Esophagus muscularis mucosa (tissue), 4 donors: ENCODE results near the gene RTL10. TPM values are rescaled to one million over a fixed set of nuclear protein-coding genes. Genes with fewer than 3 reads are reported as not detected.

Experiments
- DNase-seq: peaks from one replicate; pipeline ENCODE4 v3.0.0-alpha.2; 2017; ENCODE audit errors: extremely low spot score
- H3K27ac ChIP-seq, 4 donors: fragments of 200-600 bp; sonication (generic); replicated peaks in 1 of 4; 1 replicate in 3 of 4; 2 replicates in 1 of 4; pipeline ENCODE4 v1.5.1; 2016 to 2019; ENCODE audit warnings: mild to moderate bottlenecking in 1 of 4
- H3K27me3 ChIP-seq, 4 donors: fragments of 200-600 bp; sonication (generic); one replicate each; pipeline versions ENCODE4 v1.5.1 to v1.6.0; 2016 to 2019
- H3K36me3 ChIP-seq, 4 donors: fragments of 200-600 bp; sonication (generic); one replicate each; pipeline ENCODE4 v1.5.1; 2016 to 2019
- H3K4me1 ChIP-seq, 4 donors: fragments of 200-600 bp; sonication (generic); one replicate each; pipeline ENCODE4 v1.5.1; 2016 to 2019
- H3K4me3 ChIP-seq, 4 donors: fragments of 200-600 bp; sonication (generic); 1 replicate in 2 of 4; 2 replicates in 2 of 4; pipeline ENCODE4 v1.5.1; 2016 to 2019; ENCODE audit warnings: mild to moderate bottlenecking in 4 of 4, moderate library complexity in 1 of 4
- H3K9me3 ChIP-seq, 4 donors: fragments of 200-600 bp; sonication (generic); 1 replicate in 3 of 4; 2 replicates in 1 of 4; pipeline ENCODE4 v1.5.1; 2016 to 2019
- CTCF ChIP-seq, 3 experiments: fragments of 200-600 bp in 2 of 3; fragments of 450-650 bp in 1 of 3; sonication (generic) in 2 of 3; IDR thresholded peaks; one replicate each; pipeline ENCODE4 v1.5.1; 2017 to 2019; ENCODE audit warnings: antibody characterized with exemption in 3 of 3, mild to moderate bottlenecking in 2 of 3, moderate library complexity in 1 of 3
- EP300 ChIP-seq: sonication (generic); formaldehyde crosslinking; IDR thresholded peaks from one replicate; pipeline ENCODE4 v1.6.1; 2017; ENCODE audit warnings: antibody characterized with exemption
- POLR2A ChIP-seq: fragments of 450-650 bp; IDR thresholded peaks from one replicate; pipeline ENCODE4 v1.6.1; 2017; ENCODE audit warnings: antibody characterized with exemption, moderate library complexity, mild to moderate bottlenecking, low read depth
- POLR2AphosphoS5 ChIP-seq, 2 donors: sonication (generic); formaldehyde crosslinking; IDR thresholded peaks; one replicate each; pipeline ENCODE4 v1.6.1; 2017; ENCODE audit warnings: antibody characterized with exemption in 2 of 2
- WGBS: methylation state at CpG from one replicate; pipeline ENCODE4 v1.1.5; 2018; 5-methylcytosine and 5-hydroxymethylcytosine counted together
- intact Hi-C: fragments of 100-400 bp; cut with DNase I; formaldehyde crosslinking; loops from one replicate; pipeline ENCODE4 v1.15.1; 2023
- total RNA-seq, 4 donors: library from RNA; depleted of rRNA; stranded (reverse); fragments of >200 nt; gene quantifications; one replicate each; pipeline versions ENCODE4 v1.1.0 to v1.2.1, GENCODE V29; 2016

The RTL10 gene
- total RNA-seq, 4 donors from 2014 or later: 5.6 to 14.8 (median 11.1) TPM

- TF ChIP-seq POLR2A (no peak), CTCF (IDR thresholded peaks at IDR 0.05) (no peak), EP300 (no peak), POLR2AphosphoS5 (IDR thresholded peaks at IDR 0.05) (no peak)
- Histone ChIP-seq H3K4me1 (peaks cover 28 to 40% (median 37%) of the 10 kb centered on the region in 4 donors), H3K9me3 (no peaks in the 10 kb centered on the region), H3K27ac (no peak overlapping the region), H3K27me3 (no peaks in the 10 kb centered on the region), H3K36me3 (peaks cover 0 to 47% (median 31%) of the 10 kb centered on the region in 4 donors), H3K4me3 (no peak overlapping the region)
- no peak for DNase-seq
- 91% methylated on average over 4 of the region's 13 CpGs for WGBS
- intact Hi-C loops: no loop called here
These were observed 24.5 kb upstream of the RTL10 start for GRCh38 chr22:19879246-19879570.

- Histone ChIP-seq H3K27me3 (no peaks in the 10 kb centered on the region), H3K27ac (no peak overlapping the region), H3K36me3 (peaks cover 0 to 47% (median 31%) of the 10 kb centered on the region in 4 donors), H3K4me1 (peaks cover 28 to 40% (median 37%) of the 10 kb centered on the region in 4 donors), H3K9me3 (no peaks in the 10 kb centered on the region), H3K4me3 (no peak overlapping the region)
- intact Hi-C loops: no loop called here
- TF ChIP-seq EP300: no peak
- no peak for TF ChIP-seq POLR2A
- TF ChIP-seq CTCF (IDR thresholded peaks at IDR 0.05): no peak
- TF ChIP-seq POLR2AphosphoS5 (IDR thresholded peaks at IDR 0.05): no peak
- WGBS: 78% methylated on average over 13 of the region's 16 CpGs
- DNase-seq: no peak
These were observed 24.0 kb upstream of the RTL10 start for GRCh38 chr22:19878461-19879245.

- Histone ChIP-seq H3K9me3 (no peaks in the 10 kb centered on the region), H3K4me3 (no peak overlapping the region), H3K36me3 (peaks cover 0 to 43% (median 28%) of the 10 kb centered on the region in 4 donors), H3K27ac (no peak overlapping the region), H3K27me3 (no peaks in the 10 kb centered on the region), H3K4me1 (peaks cover 27 to 38% (median 35%) of the 10 kb centered on the region in 4 donors)
- WGBS: 86% methylated on average over 7 of the region's 20 CpGs
- DNase-seq: no peak
- no peak for TF ChIP-seq CTCF (IDR thresholded peaks at IDR 0.05)
- TF ChIP-seq POLR2AphosphoS5 (IDR thresholded peaks at IDR 0.05): no peak
- TF ChIP-seq EP300: no peak
- no peak for TF ChIP-seq POLR2A
- intact Hi-C loops: no loop called here
These were observed 23.1 kb upstream of the RTL10 start for GRCh38 chr22:19877626-19878339.

- intact Hi-C loops: no loop called here
- Histone ChIP-seq H3K4me3 (no peak overlapping the region), H3K27ac (no peak overlapping the region), H3K36me3 (peaks cover 0 to 40% (median 26%) of the 10 kb centered on the region in 4 donors), H3K27me3 (no peaks in the 10 kb centered on the region), H3K9me3 (no peaks in the 10 kb centered on the region), H3K4me1 (peaks cover 20 to 32% (median 28%) of the 10 kb centered on the region in 4 donors)
- WGBS: 99% methylated on average over 9 of the region's 18 CpGs
- no peak for DNase-seq
- no peak for TF ChIP-seq POLR2A
- no peak for TF ChIP-seq CTCF (IDR thresholded peaks at IDR 0.05)
- no peak for TF ChIP-seq POLR2AphosphoS5 (IDR thresholded peaks at IDR 0.05)
- TF ChIP-seq EP300: no peak
These were observed 22.4 kb upstream of the RTL10 start for GRCh38 chr22:19876941-19877625.
